ENCODE measurements around the gene IFFO2.

Gene IFFO2

DNA sequence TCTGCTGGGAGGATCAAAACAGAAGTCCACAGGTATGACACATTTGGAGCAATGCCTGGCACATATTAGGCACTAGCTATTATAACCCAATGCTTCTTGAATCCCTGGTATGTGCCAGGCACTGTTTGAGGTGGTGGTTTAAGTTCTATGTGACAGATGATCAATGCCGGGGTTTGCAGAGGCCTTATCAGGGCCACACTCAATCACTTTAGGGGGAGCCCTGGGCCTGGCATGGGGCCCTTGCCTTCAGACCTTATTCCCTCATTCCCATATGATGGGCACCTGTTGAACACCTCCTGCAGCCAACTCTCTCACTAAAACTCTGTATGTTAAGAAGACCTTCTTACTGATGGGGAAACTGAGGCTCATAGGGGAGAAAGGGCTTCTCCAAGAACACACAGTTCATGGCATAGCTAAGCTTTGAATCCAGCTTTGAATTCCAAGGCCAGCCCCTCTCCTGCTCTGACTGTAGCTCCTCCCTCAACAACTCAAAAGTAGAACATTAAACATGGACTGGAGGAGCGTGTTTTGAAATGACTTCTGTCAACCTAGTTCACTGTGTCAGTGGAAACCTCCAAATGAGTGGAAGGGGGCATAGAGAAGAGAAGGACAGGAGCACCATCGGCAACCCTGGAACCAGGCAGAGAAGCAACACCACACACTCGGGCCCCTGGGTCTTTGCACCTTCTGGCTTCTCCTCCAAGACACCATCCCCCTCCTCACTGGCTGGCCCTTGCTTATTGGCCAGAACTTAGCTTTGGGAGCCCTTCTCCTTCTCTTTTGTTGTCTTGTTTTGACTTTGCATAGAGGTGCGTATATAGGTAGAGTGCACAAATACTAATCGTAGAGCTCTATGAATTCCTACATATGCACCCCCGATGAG lies 6.6 kb upstream of the IFFO2 start:
- no peaks in the 10 kb centered on the region for H4K20me1 ChIP-seq (ENCODE audit: insufficient read depth, low read length)
- no peak overlapping the region for H2AFZ ChIP-seq (ENCODE audit: low read length)
- H3K9ac ChIP-seq (ENCODE audit: low read length), result no peak overlapping the region
- H3K4me1 ChIP-seq (ENCODE audit: low read length), result no peaks in the 10 kb centered on the region
- H3K9me3 ChIP-seq (replicated peaks; ENCODE audit: insufficient read depth, low read length), result no peaks in the 10 kb centered on the region
- no peaks in the 10 kb centered on the region for H3K79me2 ChIP-seq (ENCODE audit: low read length)
- DNase-seq, result no peak
- no peaks in the 10 kb centered on the region for H3K9me2 ChIP-seq (replicated peaks; ENCODE audit: insufficient read depth, low read length)
- no peaks in the 10 kb centered on the region for H3K36me3 ChIP-seq (replicated peaks; ENCODE audit: insufficient read depth, low read length)
- no peaks in the 10 kb centered on the region for H3F3A ChIP-seq (ENCODE audit: insufficient read depth, low read length)
- no peak overlapping the region for H3K4me2 ChIP-seq (ENCODE audit: low read depth, low read length)
- TF ChIP-seq, protein P1, sequence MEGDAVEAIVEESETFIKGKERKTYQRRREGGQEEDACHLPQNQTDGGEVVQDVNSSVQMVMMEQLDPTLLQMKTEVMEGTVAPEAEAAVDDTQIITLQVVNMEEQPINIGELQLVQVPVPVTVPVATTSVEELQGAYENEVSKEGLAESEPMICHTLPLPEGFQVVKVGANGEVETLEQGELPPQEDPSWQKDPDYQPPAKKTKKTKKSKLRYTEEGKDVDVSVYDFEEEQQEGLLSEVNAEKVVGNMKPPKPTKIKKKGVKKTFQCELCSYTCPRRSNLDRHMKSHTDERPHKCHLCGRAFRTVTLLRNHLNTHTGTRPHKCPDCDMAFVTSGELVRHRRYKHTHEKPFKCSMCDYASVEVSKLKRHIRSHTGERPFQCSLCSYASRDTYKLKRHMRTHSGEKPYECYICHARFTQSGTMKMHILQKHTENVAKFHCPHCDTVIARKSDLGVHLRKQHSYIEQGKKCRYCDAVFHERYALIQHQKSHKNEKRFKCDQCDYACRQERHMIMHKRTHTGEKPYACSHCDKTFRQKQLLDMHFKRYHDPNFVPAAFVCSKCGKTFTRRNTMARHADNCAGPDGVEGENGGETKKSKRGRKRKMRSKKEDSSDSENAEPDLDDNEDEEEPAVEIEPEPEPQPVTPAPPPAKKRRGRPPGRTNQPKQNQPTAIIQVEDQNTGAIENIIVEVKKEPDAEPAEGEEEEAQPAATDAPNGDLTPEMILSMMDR (IDR thresholded peaks at IDR 0.05; ENCODE audit: low read length), result no peak
- TF ChIP-seq EZH2phosphoT487 (IDR thresholded peaks at IDR 0.05; ENCODE audit: low read length) (no peak), EZH2 (optimal IDR thresholded peaks at IDR 0.05; ENCODE audit: low read depth, low read length) (no peak)
- no peak overlapping the region for H3K27ac ChIP-seq (ENCODE audit: low read length)
- H3K27me3 ChIP-seq (replicated peaks; ENCODE audit: insufficient read depth, low read length), result peaks cover 78% of the 10 kb centered on the region
- H3K4me3 ChIP-seq (ENCODE audit: low read length), result no peak overlapping the region

DNA sequence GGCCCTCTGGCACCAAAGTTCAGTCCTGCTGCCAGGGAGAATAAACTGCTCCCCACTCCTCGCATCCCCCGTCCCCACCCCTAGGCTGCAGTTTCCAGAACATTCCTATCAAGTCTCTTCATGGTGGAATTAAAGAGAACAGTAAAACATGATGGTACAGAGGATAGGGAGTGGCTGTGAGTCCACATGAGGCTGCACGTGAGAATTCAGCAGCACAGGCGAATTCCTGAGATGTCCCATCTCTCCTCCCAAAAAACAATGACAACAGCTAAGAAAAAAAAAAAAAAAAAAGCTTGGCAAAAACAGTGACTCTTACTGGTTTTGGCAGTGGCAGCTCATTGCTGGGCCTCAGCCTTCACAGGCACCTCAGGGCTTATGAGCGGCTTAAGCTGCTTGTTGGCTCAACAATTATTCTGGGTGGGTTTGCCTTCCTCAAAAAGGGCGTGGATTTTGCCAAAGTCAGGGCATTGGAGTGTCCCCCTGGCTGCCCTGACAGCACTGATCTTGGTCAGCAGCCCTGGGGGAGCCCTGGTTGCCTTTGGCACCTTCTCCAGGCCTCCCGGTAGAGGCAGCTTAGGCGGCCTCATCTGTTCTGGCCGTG lies 5.7 kb upstream of the IFFO2 start:
- Histone ChIP-seq H3F3A (ENCODE audit: insufficient read depth, low read length) (no peaks in the 10 kb centered on the region), H3K36me3 (replicated peaks; ENCODE audit: insufficient read depth, low read length) (no peaks in the 10 kb centered on the region), H3K27ac (ENCODE audit: low read length) (no peak overlapping the region), H3K27me3 (replicated peaks; ENCODE audit: insufficient read depth, low read length) (peaks cover 83% of the 10 kb centered on the region), H3K4me1 (ENCODE audit: low read length) (no peaks in the 10 kb centered on the region), H3K4me3 (ENCODE audit: low read length) (no peak overlapping the region), H3K4me2 (ENCODE audit: low read depth, low read length) (no peak overlapping the region), H3K9me3 (replicated peaks; ENCODE audit: insufficient read depth, low read length) (no peaks in the 10 kb centered on the region), H3K9me2 (replicated peaks; ENCODE audit: insufficient read depth, low read length) (no peaks in the 10 kb centered on the region), H2AFZ (ENCODE audit: low read length) (no peak overlapping the region), H3K9ac (ENCODE audit: low read length) (no peak overlapping the region), H4K20me1 (ENCODE audit: insufficient read depth, low read length) (no peaks in the 10 kb centered on the region), H3K79me2 (ENCODE audit: low read length) (no peaks in the 10 kb centered on the region)
- TF ChIP-seq EZH2 (optimal IDR thresholded peaks at IDR 0.05; ENCODE audit: low read depth, low read length), result no peak
- DNase-seq, result no peak

DNA sequence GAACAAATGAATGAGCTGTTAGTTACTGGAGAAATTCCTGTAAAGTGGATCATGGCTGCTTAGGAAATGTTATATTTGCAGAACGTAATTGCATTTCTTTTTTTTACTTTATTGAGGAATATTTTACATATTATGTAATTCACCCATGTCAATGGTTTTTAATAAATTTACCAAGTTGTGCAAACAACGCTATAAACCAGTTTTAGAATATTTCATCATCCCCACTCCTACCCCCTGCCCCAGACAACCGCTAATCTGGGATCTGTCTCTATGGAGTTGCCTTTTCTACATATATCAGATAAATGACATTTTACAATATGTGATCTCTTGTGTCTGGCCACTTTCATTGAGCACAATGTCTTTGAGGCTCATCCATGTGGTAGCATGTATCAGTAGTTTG lies 4.3 kb upstream of the IFFO2 start:
- no peak overlapping the region for H3K4me2 ChIP-seq (ENCODE audit: low read depth, low read length)
- H3K27me3 ChIP-seq (replicated peaks; ENCODE audit: insufficient read depth, low read length), result peaks cover 71% of the 10 kb centered on the region
- H3K9ac ChIP-seq (ENCODE audit: low read length), result no peak overlapping the region
- no peak for DNase-seq
- H3K9me2 ChIP-seq (replicated peaks; ENCODE audit: insufficient read depth, low read length), result no peaks in the 10 kb centered on the region
- H3K36me3 ChIP-seq (replicated peaks; ENCODE audit: insufficient read depth, low read length), result no peaks in the 10 kb centered on the region
- no peaks in the 10 kb centered on the region for H3K4me1 ChIP-seq (ENCODE audit: low read length)
- no peak overlapping the region for H2AFZ ChIP-seq (ENCODE audit: low read length)
- no peak overlapping the region for H3K27ac ChIP-seq (ENCODE audit: low read length)
- no peaks in the 10 kb centered on the region for H3K9me3 ChIP-seq (replicated peaks; ENCODE audit: insufficient read depth, low read length)
- H4K20me1 ChIP-seq (ENCODE audit: insufficient read depth, low read length), result no peaks in the 10 kb centered on the region
- TF ChIP-seq EZH2phosphoT487 (IDR thresholded peaks at IDR 0.05; ENCODE audit: low read length), result no peak
- no peak for TF ChIP-seq EZH2 (optimal IDR thresholded peaks at IDR 0.05; ENCODE audit: low read depth, low read length)
- TF ChIP-seq, protein P1 (IDR thresholded peaks at IDR 0.05; ENCODE audit: low read length), result no peak
- H3K79me2 ChIP-seq (ENCODE audit: low read length), result no peaks in the 10 kb centered on the region
- no peaks in the 10 kb centered on the region for H3F3A ChIP-seq (ENCODE audit: insufficient read depth, low read length)
- H3K4me3 ChIP-seq (ENCODE audit: low read length), result no peak overlapping the region

DNA sequence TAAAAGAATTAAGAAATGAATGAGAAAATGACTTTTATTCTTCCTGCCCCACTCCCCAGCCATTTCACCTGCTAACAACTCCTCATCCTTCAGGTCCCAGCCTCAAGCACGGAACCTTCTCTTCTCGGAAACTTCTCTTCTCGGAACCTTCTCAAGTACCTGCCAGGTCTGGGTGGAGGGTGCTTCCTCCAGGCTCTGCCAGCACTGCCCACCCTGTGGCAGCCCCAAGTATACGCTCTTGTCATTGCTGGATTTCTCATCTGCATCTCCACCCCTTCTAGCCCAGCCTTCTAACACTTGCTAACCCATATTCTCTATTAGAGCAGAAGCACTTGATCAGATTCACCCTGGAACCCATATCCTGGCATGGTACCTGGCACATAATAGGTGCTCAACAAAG lies 3.9 kb upstream of the IFFO2 start:
- Histone ChIP-seq H3F3A (ENCODE audit: insufficient read depth, low read length) (no peaks in the 10 kb centered on the region; the same call in 1 of the 2 replicates), H4K20me1 (ENCODE audit: insufficient read depth, low read length) (no peaks in the 10 kb centered on the region), H2AFZ (ENCODE audit: low read length) (no peak overlapping the region), H3K27me3 (replicated peaks; ENCODE audit: insufficient read depth, low read length) (peaks cover 67% of the 10 kb centered on the region), H3K4me1 (ENCODE audit: low read length) (no peaks in the 10 kb centered on the region), H3K36me3 (replicated peaks; ENCODE audit: insufficient read depth, low read length) (no peaks in the 10 kb centered on the region), H3K9ac (ENCODE audit: low read length) (no peak overlapping the region), H3K79me2 (ENCODE audit: low read length) (peaks cover 2% of the 10 kb centered on the region), H3K27ac (ENCODE audit: low read length) (no peak overlapping the region), H3K4me3 (ENCODE audit: low read length) (no peak overlapping the region), H3K9me2 (replicated peaks; ENCODE audit: insufficient read depth, low read length) (no peaks in the 10 kb centered on the region), H3K4me2 (ENCODE audit: low read depth, low read length) (no peak overlapping the region), H3K9me3 (replicated peaks; ENCODE audit: insufficient read depth, low read length) (no peaks in the 10 kb centered on the region)
- no peak for DNase-seq
- TF ChIP-seq EZH2 (optimal IDR thresholded peaks at IDR 0.05; ENCODE audit: low read depth, low read length), result no peak
- TF ChIP-seq, protein P1 (IDR thresholded peaks at IDR 0.05; ENCODE audit: low read length), result no peak
- TF ChIP-seq EZH2phosphoT487 (IDR thresholded peaks at IDR 0.05; ENCODE audit: low read length), result no peak

Measured in MM.1S (cell line).